HG02938 (cell line): ENCODE data around the gene PLCH1.
"Not testable (repeated sequence)": the region's sequence is repeated elsewhere in the genome, so short reads cannot be mapped to it uniquely, and the experiment has no call there.

Experiments
- ATAC-seq: cut with Tn5 transposase; IDR thresholded peaks from one replicate; pipeline ENCODE4 v1.9.1; 2021; ENCODE audit warnings: mild to moderate bottlenecking, moderate library complexity; ENCODE audit not compliant: unreplicated experiment

Gene PLCH1

GRCh38 chr3:155651489-155652218, 93.2 kb downstream of the PLCH1 start:
- ATAC-seq: no peak

GRCh38 chr3:155648013-155648591, 96.8 kb downstream of the PLCH1 start:
- ATAC-seq: no peak

- no peak for ATAC-seq
These were observed 97.7 kb downstream of the PLCH1 start for GRCh38 chr3:155647206-155647605.

- no peak for ATAC-seq
These were observed 98.2 kb downstream of the PLCH1 start for GRCh38 chr3:155646669-155647068.

GRCh38 chr3:155646128-155646527, 98.7 kb downstream of the PLCH1 start:
- no peak for ATAC-seq

GRCh38 chr3:155643581-155644165, 101.2 kb downstream of the PLCH1 start:
- no peak for ATAC-seq

DNA sequence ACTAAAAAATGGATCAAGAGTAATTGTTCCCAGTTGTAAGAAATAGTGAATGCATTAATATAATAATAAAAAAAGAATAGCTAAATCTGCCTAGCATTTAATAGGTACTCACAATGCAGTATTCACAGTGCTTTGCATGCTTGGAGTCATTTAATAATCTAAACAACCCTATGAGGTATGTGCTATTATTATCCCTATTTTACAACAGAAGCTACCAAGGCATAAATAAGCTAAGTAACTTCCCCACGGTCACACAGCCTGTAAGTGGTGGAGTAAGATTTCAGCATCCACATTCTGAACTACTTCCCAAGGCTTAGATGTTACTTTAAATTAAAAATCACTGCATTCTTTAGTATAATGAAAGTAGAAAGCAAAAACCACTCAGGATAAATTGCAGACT, 102.9 kb downstream of the PLCH1 start:
- ATAC-seq: no peak

DNA sequence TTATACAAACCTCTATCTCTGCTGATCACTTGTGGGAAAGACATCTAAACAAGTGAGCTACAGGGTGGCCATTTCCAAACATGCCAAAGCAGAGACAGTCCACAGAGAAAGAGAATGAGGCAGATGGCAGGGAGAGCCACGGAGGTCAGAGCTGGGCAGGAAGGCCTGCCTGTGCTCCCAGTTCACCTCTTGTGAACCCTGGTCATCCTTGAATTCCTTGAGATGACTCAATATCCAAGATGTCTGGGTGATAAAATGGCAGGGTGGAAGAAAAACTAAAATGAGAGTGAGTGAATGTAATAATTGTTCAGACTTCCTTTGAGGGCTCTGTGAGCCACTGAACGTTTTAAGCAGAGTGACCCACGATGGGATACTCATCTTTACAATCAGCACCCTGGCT, 104.8 kb downstream of the PLCH1 start:
- no peak for ATAC-seq

- ATAC-seq: no peak
These were observed 105.3 kb downstream of the PLCH1 start for GRCh38 chr3:155639462-155640055.

- ATAC-seq: not testable (repeated sequence)
These were observed 106.4 kb downstream of the PLCH1 start for GRCh38 chr3:155638461-155638860.

DNA sequence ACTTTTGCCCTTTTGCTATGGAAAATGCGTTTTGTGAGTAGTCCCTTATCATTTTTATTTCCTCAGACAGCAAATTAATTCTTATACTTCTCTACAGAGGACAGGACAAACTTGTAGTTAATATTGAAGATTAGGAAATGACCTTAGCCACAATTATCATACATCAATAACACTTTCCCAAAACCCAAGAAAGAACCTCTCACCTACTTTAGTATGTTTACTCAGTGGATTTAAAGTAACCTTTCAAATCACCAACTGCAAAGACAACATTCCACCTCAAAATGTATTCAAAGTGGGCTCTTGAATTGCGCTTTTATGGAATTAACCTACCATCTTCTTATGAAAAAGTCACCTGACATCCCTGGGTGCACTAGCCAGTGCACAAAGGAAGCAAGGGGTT, 107.3 kb downstream of the PLCH1 start:
- ATAC-seq: no peak

DNA sequence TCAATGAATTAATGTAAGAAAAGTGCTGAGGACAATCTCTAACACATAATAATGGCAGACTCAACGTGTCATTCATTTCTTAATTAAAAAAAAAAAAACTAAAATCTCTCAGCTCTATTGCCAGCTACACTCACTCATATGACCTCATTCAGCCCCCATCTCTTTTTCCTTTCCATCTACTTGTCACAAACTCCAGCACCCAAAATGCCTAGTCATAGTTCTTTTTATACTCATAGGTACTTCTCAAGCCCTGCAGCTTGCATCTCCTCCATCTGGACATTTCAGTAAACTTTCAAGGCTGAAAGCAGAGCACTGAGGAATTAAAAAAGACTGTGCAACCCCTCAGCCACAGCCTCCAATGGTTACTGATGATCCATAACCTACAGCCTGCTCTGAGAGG, 109.8 kb downstream of the PLCH1 start:
- no peak for ATAC-seq

GRCh38 chr3:155634121-155634719, 110.7 kb downstream of the PLCH1 start:
- no peak for ATAC-seq

DNA sequence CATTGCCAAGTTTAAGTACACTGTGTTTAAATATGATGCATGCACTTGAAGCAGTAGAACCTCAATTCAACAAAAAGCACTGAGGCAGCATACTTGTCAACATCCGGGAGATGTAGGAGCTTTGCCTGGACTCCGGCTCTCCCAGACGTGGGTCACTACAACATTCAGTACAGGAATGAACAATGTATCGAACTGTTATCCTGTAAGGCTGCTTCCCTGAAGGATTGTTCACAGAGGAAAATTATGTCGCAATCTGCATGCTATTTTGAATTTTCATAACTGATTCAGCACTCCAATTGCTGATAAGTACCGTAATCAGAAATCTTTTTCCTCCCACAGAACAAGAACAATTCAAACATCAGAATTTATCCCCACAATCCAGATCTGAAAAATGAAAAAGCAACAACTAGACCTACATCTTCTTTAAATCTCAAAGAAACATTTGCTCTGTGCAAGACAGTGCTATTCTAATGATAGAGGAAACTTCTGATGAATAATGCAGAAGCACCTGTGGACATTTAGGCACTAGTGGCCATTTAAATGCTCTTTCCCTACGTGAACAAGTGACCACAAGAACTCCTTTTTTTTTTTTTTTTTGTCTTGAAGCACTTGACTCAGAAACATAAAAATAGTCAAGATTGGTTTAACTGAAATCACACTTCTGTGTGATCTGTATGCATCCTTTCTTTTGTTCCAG, 113.4 kb downstream of the PLCH1 start:
- no peak for ATAC-seq

- ATAC-seq: no peak
These were observed 115.3 kb downstream of the PLCH1 start for GRCh38 chr3:155629556-155629955.

- no peak for ATAC-seq
These were observed 115.8 kb downstream of the PLCH1 start for GRCh38 chr3:155629056-155629455.

DNA sequence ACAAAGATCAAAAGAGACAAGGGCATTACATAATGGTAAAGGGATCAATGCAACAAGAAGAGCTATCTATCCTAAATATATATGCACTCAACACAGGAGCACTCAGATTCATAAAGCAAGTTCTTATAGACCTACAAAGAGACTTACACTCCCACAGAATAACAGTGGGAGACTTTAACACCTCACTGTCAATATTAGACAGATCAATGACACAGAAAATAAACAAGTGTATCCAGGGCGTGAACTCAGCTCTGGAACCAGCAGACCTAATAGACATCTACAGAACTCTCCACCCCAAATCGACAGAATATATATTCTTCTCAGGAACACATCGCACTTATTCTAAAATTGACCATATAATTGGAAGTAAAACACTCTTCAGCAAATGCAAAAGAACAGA, 122.2 kb downstream of the PLCH1 start:
- not testable (repeated sequence) for ATAC-seq

GRCh38 chr3:155620552-155620951, 124.3 kb downstream of the PLCH1 start:
- not testable (repeated sequence) for ATAC-seq

- ATAC-seq: no peak
These were observed 125.6 kb downstream of the PLCH1 start for GRCh38 chr3:155619118-155619915.

DNA sequence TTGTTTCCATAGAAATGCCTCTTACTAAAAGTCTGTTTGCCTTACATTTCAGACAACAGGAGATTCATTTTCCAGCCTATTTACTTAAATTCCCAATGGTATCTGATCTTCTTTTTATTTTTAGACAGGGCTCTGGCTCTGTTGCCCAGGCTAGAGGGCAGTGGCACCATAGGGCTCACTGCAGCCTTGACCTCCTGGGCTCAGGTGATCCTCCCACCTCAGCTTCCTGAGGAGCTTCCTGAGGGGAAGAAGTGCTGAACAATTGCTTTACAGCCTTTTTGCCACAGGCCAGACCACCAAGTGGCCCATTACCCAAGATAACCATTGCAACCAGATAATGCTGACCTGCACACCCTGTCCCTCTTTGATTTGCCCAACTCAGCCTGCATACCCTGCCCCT, 126.3 kb downstream of the PLCH1 start:
- ATAC-seq: no peak
